Ishikawa (cell line): ENCODE data around the gene KRT7.
A peak's percentile ranks its signal among the peaks of the same experiment; 100 is the strongest.

ENCODE experiments used
- CEBPB ChIP-seq: IDR thresholded peaks from 2 replicates; pipeline ENCODE4 v1.6.1; 2012
- CREB1 ChIP-seq: IDR thresholded peaks from 2 replicates; pipeline ENCODE4 v1.6.1; 2012; ENCODE audit warnings: low read depth
- EGR1 ChIP-seq: IDR thresholded peaks from 2 replicates; pipeline ENCODE4 v1.6.1; 2012
- EP300 ChIP-seq: IDR thresholded peaks from 2 replicates; pipeline ENCODE4 v1.6.1; 2012; ENCODE audit warnings: borderline replicate concordance
- FOXM1 ChIP-seq: IDR thresholded peaks from 2 replicates; pipeline ENCODE4 v1.6.1; 2012; ENCODE audit warnings: low read depth, borderline replicate concordance
- MAX ChIP-seq: IDR thresholded peaks from 2 replicates; pipeline ENCODE4 v1.6.1; 2012
- NFIC ChIP-seq: IDR thresholded peaks from 2 replicates; pipeline ENCODE4 v1.6.1; 2012
- RAD21 ChIP-seq: IDR thresholded peaks from 2 replicates; pipeline ENCODE4 v1.6.1; 2012; ENCODE audit warnings: low read depth
- REST ChIP-seq: IDR thresholded peaks from 2 replicates; pipeline ENCODE4 v1.6.1; 2012; ENCODE audit warnings: low read depth, mild to moderate bottlenecking
- TAF1 ChIP-seq: IDR thresholded peaks from 2 replicates; pipeline ENCODE4 v1.6.1; 2012; ENCODE audit warnings: low read depth, mild to moderate bottlenecking
- TCF12 ChIP-seq: IDR thresholded peaks from 2 replicates; pipeline ENCODE4 v1.6.1; 2012; ENCODE audit warnings: low read depth
- TEAD4 ChIP-seq: IDR thresholded peaks from 2 replicates; pipeline ENCODE4 v1.6.1; 2012
- USF1 ChIP-seq: IDR thresholded peaks from 2 replicates; pipeline ENCODE4 v1.6.1; 2012
- YY1 ChIP-seq: IDR thresholded peaks from 2 replicates; pipeline ENCODE4 v1.6.1; 2012; ENCODE audit warnings: low read depth
- ZBTB7A ChIP-seq: IDR thresholded peaks from 2 replicates; pipeline ENCODE4 v1.6.1; 2012; ENCODE audit warnings: low read depth

KRT7 gene

GRCh38 chr12:52274521-52275120 lies 41.6 kb downstream of the KRT7 start, which contains the start of gene KRT86:
Gene KRT86, plus strand, starts transcription at chr12:52274645. Its CDS starts 27,272 bp downstream, at chr12:52301917.
- no peak for TF ChIP-seq TCF12
- no peak for TF ChIP-seq FOXM1
- no peak for TF ChIP-seq CREB1
- TF ChIP-seq TEAD4, result no peak
- TF ChIP-seq ZBTB7A, result no peak
- TF ChIP-seq EP300, result no peak

GRCh38 chr12:52275686-52276085 lies 42.6 kb downstream of the KRT7 start:
- TF ChIP-seq FOXM1 (no peak), RAD21 (no peak), MAX (no peak), NFIC (no peak), TCF12 (no peak), YY1 (no peak), USF1 (no peak), CEBPB (no peak), REST (no peak), EP300 (no peak)

GRCh38 chr12:52277486-52278245 lies 44.6 kb downstream of the KRT7 start:
- TF ChIP-seq TCF12 (no peak), EGR1 (no peak), ZBTB7A (no peak), NFIC (no peak), YY1 (no peak), RAD21 (no peak), REST (no peak), FOXM1 (no peak), TAF1 (no peak), MAX (no peak), CREB1 (no peak), EP300 (no peak)

GRCh38 chr12:52278575-52279421 lies 45.8 kb downstream of the KRT7 start:
- TF ChIP-seq ZBTB7A (peak; percentile 36; the same call in 1 of the 2 replicates), MAX (peak; percentile 10; the same call in 1 of the 2 replicates), CREB1 (no peak), EP300 (no peak), TCF12 (no peak), NFIC (no peak), YY1 (0 out of 2 replicates have a peak, but pooled peaks have one; percentile 41), RAD21 (peak; percentile 92), TAF1 (peak; percentile 34; the same call in 1 of the 2 replicates), FOXM1 (no peak), REST (no peak), EGR1 (no peak), TEAD4 (peak; percentile 51; the same call in 1 of the 2 replicates), USF1 (no peak), CEBPB (no peak)
